Thoracic aorta (tissue), 2 donors: ENCODE data around the gene RANBP1. TPM values are rescaled to one million over a fixed set of nuclear protein-coding genes. Genes with fewer than 3 reads are reported as not detected.
"Not testable (repeated sequence)": the region's sequence is repeated elsewhere in the genome, so short reads cannot be mapped to it uniquely, and the experiment has no call there.

Source experiments
- ATAC-seq: fragments of 150-250 bp; one replicate; pipeline ENCODE4 v1.8.0; 2017; ENCODE audit warnings: low read depth; ENCODE audit not compliant: insufficient number of reproducible peaks, low FRiP score
- DNase-seq: peaks from one replicate; pipeline ENCODE4 v3.0.0-alpha.2; 2020; ENCODE audit warnings: low spot score
- H3K27ac ChIP-seq, 2 donors: fragments of 200-600 bp; sonication (generic); 1 replicate in 1 of 2; 2 replicates in 1 of 2; pipeline ENCODE4 v1.5.1; 2016; ENCODE audit warnings: mild to moderate bottlenecking in 2 of 2, moderate library complexity in 2 of 2
- H3K27me3 ChIP-seq: fragments of 200-600 bp; sonication (generic); replicated peaks from 2 replicates; pipeline ENCODE4 v1.6.0; 2016; ENCODE audit warnings: mild to moderate bottlenecking; ENCODE audit not compliant: insufficient read depth
- H3K36me3 ChIP-seq: fragments of 200-600 bp; sonication (generic); one replicate; pipeline ENCODE4 v1.5.1; 2016
- H3K4me1 ChIP-seq, 2 donors: fragments of 200-600 bp; sonication (generic); 1 replicate in 1 of 2; 2 replicates in 1 of 2; pipeline versions ENCODE4 v1.5.1 to v1.6.0; 2016; ENCODE audit warnings: low read depth in 2 of 2, mild to moderate bottlenecking in 1 of 2; ENCODE audit not compliant: control insufficient read depth in 1 of 2
- H3K4me3 ChIP-seq: fragments of 200-600 bp; sonication (generic); 2 replicates; pipeline ENCODE4 v1.5.1; 2016; ENCODE audit warnings: mild to moderate bottlenecking
- H3K9me3 ChIP-seq: fragments of 200-600 bp; sonication (generic); 2 replicates; pipeline ENCODE4 v1.5.1; 2016
- CTCF ChIP-seq: fragments of 200-600 bp; sonication (generic); IDR thresholded peaks from one replicate; pipeline ENCODE4 v1.5.1; 2019; ENCODE audit warnings: antibody characterized with exemption
- total RNA-seq, 2 donors: library from RNA; depleted of rRNA; stranded (reverse); fragments of >200 nt; gene quantifications; one replicate each; pipeline versions ENCODE4 v1.1.0 to v1.2.3, GENCODE V29; 2016

RANBP1 gene
- 100 to 1,000 TPM; 130 to 140 TPM for total RNA-seq

DNA sequence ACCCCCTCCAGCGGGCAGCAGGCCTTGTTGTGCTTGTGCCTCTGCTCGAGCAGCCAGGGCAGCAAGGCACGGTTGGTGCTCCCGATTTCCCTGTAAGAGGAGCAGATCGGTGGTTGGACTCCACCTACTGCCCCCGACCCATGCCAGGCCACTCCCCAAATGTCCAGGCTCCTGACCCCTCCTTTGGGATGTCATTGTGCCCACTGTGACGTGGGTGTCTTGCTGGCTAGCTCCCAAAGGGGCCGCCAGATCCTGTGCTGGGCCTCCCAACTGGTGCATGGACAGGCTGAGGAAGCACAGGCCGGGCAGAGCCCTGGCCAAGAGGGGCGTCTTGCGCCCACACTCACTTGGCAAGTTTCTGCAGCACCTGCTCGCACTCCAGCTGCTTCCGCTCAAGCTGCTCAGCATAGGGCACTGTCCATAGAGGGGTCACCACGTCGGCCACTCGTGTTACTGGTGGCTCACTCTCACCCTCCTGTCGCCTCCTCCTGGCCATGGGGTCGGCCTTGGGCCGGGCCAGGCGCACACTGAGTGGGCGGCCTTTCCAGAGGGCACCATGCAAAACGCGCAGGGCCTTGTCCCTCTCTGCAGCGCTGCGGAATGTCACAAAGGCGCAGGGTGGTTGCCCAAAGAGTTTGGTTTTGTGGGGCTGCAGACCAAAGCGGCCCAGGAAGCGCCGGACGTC lies at the start of gene RANBP1:
TSS of gene RANBP1 (plus strand) at position 414 of the 685 bp plus-strand sequence. CDS start at position 495, 81 bp downstream.
- Histone ChIP-seq H3K4me3 (peak within 1 kb of the TSS; percentile 97), H3K36me3 (peaks cover 27% of the 10 kb centered on the region), H3K27me3 (no peaks in the 10 kb centered on the region), H3K27ac (peak within 1 kb of the TSS; percentile 72 to 88), H3K9me3 (no peaks in the 10 kb centered on the region), H3K4me1 (peaks cover 13 to 30% of the 10 kb centered on the region in 2 donors)
- no peak for ATAC-seq
- DNase-seq, result no peak
- no peak for TF ChIP-seq CTCF

DNA sequence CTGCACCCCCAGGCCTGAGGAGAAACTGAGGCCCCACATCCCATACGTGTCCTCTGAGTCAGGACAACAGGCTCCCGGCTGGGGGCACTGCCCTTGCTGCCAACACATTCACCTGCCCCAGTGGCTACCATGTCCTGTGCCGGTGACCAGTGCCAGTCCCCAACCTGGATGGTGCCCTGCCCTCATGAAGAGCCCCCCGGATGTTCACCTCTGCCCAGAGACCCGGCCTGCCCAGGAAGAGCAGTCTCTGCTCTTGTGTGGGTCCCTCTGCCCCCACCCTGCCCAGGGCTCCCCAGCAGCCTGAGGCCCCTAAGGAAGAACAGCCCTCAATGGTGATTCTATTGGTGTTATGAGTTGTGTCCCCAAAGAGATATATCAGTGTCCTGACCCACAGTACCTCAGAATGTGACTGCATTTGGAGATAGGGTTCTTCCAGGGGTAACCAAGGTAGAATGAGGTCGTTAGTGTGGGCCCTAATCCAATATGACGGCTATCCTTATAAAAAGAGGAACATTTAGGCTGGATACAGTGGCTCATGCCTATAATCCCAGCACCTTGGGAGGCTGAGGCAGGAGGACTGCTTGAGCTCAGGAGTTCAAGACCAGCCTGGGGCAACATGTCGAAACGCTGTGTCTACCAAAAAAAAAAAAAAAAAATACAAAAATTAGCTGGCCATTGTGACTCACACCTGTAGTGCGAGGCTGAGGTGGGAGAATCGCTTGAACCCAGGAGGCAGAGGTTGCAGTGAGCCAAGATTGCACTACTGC lies 49.1 kb upstream of the RANBP1 start:
- no peak for DNase-seq
- peaks cover 27% of the 10 kb centered on the region for H3K36me3 ChIP-seq
- H3K27me3 ChIP-seq, result no peaks in the 10 kb centered on the region
- no peak overlapping the region for H3K27ac ChIP-seq
- H3K4me3 ChIP-seq, result no peak overlapping the region
- TF ChIP-seq CTCF, result no peak
- no peaks in the 10 kb centered on the region for H3K9me3 ChIP-seq
- H3K4me1 ChIP-seq, result no peaks in the 10 kb centered on the region
- no peak for ATAC-seq

GRCh38 chr22:20067384-20067682 lies 48.6 kb upstream of the RANBP1 start:
- peaks cover 26% of the 10 kb centered on the region for H3K36me3 ChIP-seq
- not testable (repeated sequence) for H3K4me3 ChIP-seq, H3K4me1 ChIP-seq, H3K27ac ChIP-seq, ATAC-seq, H3K27me3 ChIP-seq, DNase-seq, H3K9me3 ChIP-seq

GRCh38 chr22:20068640-20069039 lies 47.3 kb upstream of the RANBP1 start:
- Histone ChIP-seq H3K36me3 (peaks cover 15% of the 10 kb centered on the region), H3K4me3 (no peak overlapping the region), H3K9me3 (no peaks in the 10 kb centered on the region), H3K4me1 (no peaks in the 10 kb centered on the region), H3K27me3 (no peaks in the 10 kb centered on the region), H3K27ac (no peak overlapping the region)
- ATAC-seq (no peak), DNase-seq (no peak)
- no peak for TF ChIP-seq CTCF

GRCh38 chr22:20069331-20070042 lies 46.4 kb upstream of the RANBP1 start:
- no peaks in the 10 kb centered on the region for H3K27me3 ChIP-seq
- no peak for TF ChIP-seq CTCF
- no peak for DNase-seq

More at GRCh38 chr22:20069331-20070042, 46.4 kb upstream of the RANBP1 start:
- no peaks in the 10 kb centered on the region for H3K9me3 ChIP-seq
- ATAC-seq, result no peak
- H3K27ac ChIP-seq, result no peak overlapping the region
- peaks cover 7% of the 10 kb centered on the region for H3K36me3 ChIP-seq
- H3K4me3 ChIP-seq, result no peak overlapping the region
- no peaks in the 10 kb centered on the region for H3K4me1 ChIP-seq
